GM12878 (cell line): ENCODE measurements around the gene OPRM1. TPM values are rescaled to one million over a fixed set of nuclear protein-coding genes. Genes with fewer than 3 reads are reported as not detected.

Experiments used
- ATAC-seq: fragments of 200-7000 bp; cut with Tn5 transposase; 3 replicates; pipeline ENCODE4 v1.9.1; 2020; ENCODE audit warnings: mild to moderate bottlenecking, moderate library complexity
- BruUV-seq: library from RNA; stranded (reverse); fragments of 400-500 nt; replicated peaks from 2 replicates; lab custom pipeline; 2021; lab: Mats Ljungman, UMichigan
- CTCF ChIA-PET: fragments of 300-600 bp; sonication (Branson Sonifier 250); formaldehyde crosslinking; extraction: SDS; loops from one replicate; lab custom pipeline; 2021; ENCODE audit warnings: inconsistent platforms; lab: Yijun Ruan, JAX
- POLR2A ChIA-PET: fragments of 350-600 bp; formaldehyde crosslinking; extraction: SDS; loops from one replicate; lab custom pipeline; 2021; ENCODE audit warnings: inconsistent platforms; lab: Charles Lee
- RAD21 ChIA-PET: fragments of 300-600 bp; sonication (Branson Sonifier 250); formaldehyde crosslinking; loops from one replicate; lab custom pipeline; 2023; ENCODE audit warnings: antibody characterized with exemption; ENCODE audit not compliant: unreplicated experiment; lab: Charles Lee
- SMC1A ChIA-PET: fragments of 300-600 bp; sonication (Branson Sonifier 250); formaldehyde crosslinking; loops from one replicate; lab custom pipeline; 2023; ENCODE audit not compliant: unreplicated experiment, uncharacterized antibody; lab: Charles Lee
- DNase-seq: peaks from one replicate; pipeline ENCODE4 v3.0.0-alpha.2; 2011; ENCODE audit warnings: low read depth, low spot score
- FAIRE-seq: peaks from 3 replicates; lab custom pipeline; 2011; peaks lifted over from hg19 to GRCh38; lab: Jason Lieb, UNC
- H2AFZ ChIP-seq: 2 replicates; pipeline ENCODE4 v1.6.0; 2011; ENCODE audit warnings: low read depth, low read length, control low read depth; ENCODE audit not compliant: control insufficient read depth
- H3K27ac ChIP-seq: 2 replicates; pipeline ENCODE4 v1.5.1; 2011; ENCODE audit warnings: control low read depth; ENCODE audit not compliant: control insufficient read depth, insufficient read depth
- H3K27me3 ChIP-seq, 2 experiments: replicated peaks in 1 of 2; 2 replicates each; pipeline versions ENCODE4 v1.6.0 to v1.6.1; 2011; ENCODE audit warnings: low read length in 1 of 2; ENCODE audit not compliant: control insufficient read depth in 2 of 2, insufficient read depth in 2 of 2
- H3K36me3 ChIP-seq, 2 experiments: 2 replicates each; pipeline ENCODE4 v1.5.1; 2011; ENCODE audit warnings: low read length in 1 of 2; ENCODE audit not compliant: control insufficient read depth in 2 of 2, insufficient read depth in 2 of 2
- H3K4me1 ChIP-seq: 2 replicates; pipeline ENCODE4 v1.6.1; 2011; ENCODE audit warnings: mild to moderate bottlenecking, low read length, moderate library complexity, mixed read lengths; ENCODE audit not compliant: control insufficient read depth, insufficient read depth
- H3K4me2 ChIP-seq: 2 replicates; pipeline ENCODE4 v1.6.0; 2011; ENCODE audit warnings: control low read depth; ENCODE audit not compliant: control insufficient read depth, insufficient read depth
- H3K4me3 ChIP-seq: fragments of 200-600 bp; sonication (generic); 2 replicates; pipeline ENCODE4 v1.5.1; 2016
- H3K79me2 ChIP-seq: 2 replicates; pipeline ENCODE4 v1.6.0; 2011; ENCODE audit warnings: low read length; ENCODE audit not compliant: control insufficient read depth, insufficient read depth
- H3K9ac ChIP-seq: 2 replicates; pipeline ENCODE4 v1.8.0; 2011; ENCODE audit warnings: low read length, control low read depth, mixed read lengths; ENCODE audit not compliant: control insufficient read depth, insufficient read depth
- H3K9me3 ChIP-seq: replicated peaks from 3 replicates; pipeline ENCODE4 v1.5.1; 2011; ENCODE audit warnings: mild to moderate bottlenecking, low read length; ENCODE audit not compliant: control insufficient read depth, insufficient read depth
- H4K20me1 ChIP-seq: 2 replicates; pipeline ENCODE4 v1.6.0; 2011; ENCODE audit not compliant: control insufficient read depth, insufficient read depth
- CUX1 ChIP-seq: IDR thresholded peaks from 2 replicates; pipeline ENCODE4 v1.6.1; 2012; ENCODE audit warnings: improper control_type of control experiment, low read depth, low read length; ENCODE audit not compliant: insufficient replicate concordance
- HDAC6 ChIP-seq: fragments of 200-600 bp; sonication (generic); IDR thresholded peaks from one replicate; pipeline ENCODE4 v1.8.0; 2017; ENCODE audit warnings: antibody characterized with exemption; ENCODE audit not compliant: unreplicated experiment
- RCOR1 ChIP-seq: conservative IDR thresholded peaks from 2 replicates; pipeline ENCODE4 v1.6.1; 2012; ENCODE audit warnings: low read depth, low read length, improper control_type of control experiment
- RFX5 ChIP-seq: IDR thresholded peaks from 2 replicates; pipeline ENCODE4 v1.6.1; 2011; ENCODE audit warnings: low read depth, low read length, improper control_type of control experiment
- RUNX3 ChIP-seq: IDR thresholded peaks from 2 replicates; pipeline ENCODE4 v1.6.1; 2012; ENCODE audit warnings: low read length, inconsistent platforms
- WGBS: methylation state at CpG from one replicate; pipeline ENCODE4 v1.1.6; 2016; ENCODE audit warnings: low lambda C conversion rate; ENCODE audit not compliant: insufficient replicate concordance, insufficient coverage; ENCODE audit errors: missing lambda C conversion rate; 5-methylcytosine and 5-hydroxymethylcytosine counted together
- in situ Hi-C: fragments of 300-500 bp; cut with MboI; formaldehyde crosslinking; loops from 9 replicates; pipeline ENCODE4 v1.14.3; 2018; ENCODE audit warnings: mixed read lengths
- intact Hi-C: fragments of 100-400 bp; cut with micrococcal nuclease; formaldehyde crosslinking; loops from one replicate; pipeline ENCODE4 v1.14.2; 2022; ENCODE audit not compliant: unreplicated experiment
- polyA plus RNA-seq, 11 experiments: library from polyadenylated mRNA; depleted of rRNA in 4 of 11; unstranded in 6 of 11; stranded (reverse) in 5 of 11; fragments of >200 nt; fragmentation: Nextera tagmentation in 4 of 11; fragmentation: Illumina TruSeq in 1 of 11; extraction: Ambion mirVana in 4 of 11; extraction: Trizol in 1 of 11; gene quantifications; 1 replicate in 1 of 11; 2 replicates in 10 of 11; pipeline versions ENCODE4 v1.2.1 to v1.2.3, GENCODE V29; 2011 to 2016; ENCODE audit warnings: inconsistent platforms in 2 of 11, missing spikeins in 2 of 11, low read depth in 1 of 11
- total RNA-seq, 4 experiments: library from RNA; depleted of rRNA in 3 of 4; stranded (reverse); fragments of >200 nt in 3 of 4; fragmentation: Illumina TruSeq in 1 of 4; extraction: Trizol in 1 of 4; gene quantifications; 2 replicates each; pipeline versions ENCODE4 v1.2.1 to v1.2.3, GENCODE V29; 2013 to 2021
- TF ChIP-seq, protein P1 (sequence below): IDR thresholded peaks from 2 replicates; pipeline ENCODE4 v1.6.1; 2012; ENCODE audit warnings: low read depth, low read length, improper control_type of control experiment
- TF ChIP-seq, protein P2 (sequence below): fragments of 450-650 bp; IDR thresholded peaks from 2 replicates; pipeline ENCODE4 v1.6.1; 2017; ENCODE audit warnings: mild to moderate bottlenecking, moderate library complexity

Gene OPRM1
- total and polyA plus RNA-seq, 10 of the 15 experiments (the other 5 are each of a cell fraction or from before 2014, with no cell fraction given): not detected

DNA sequence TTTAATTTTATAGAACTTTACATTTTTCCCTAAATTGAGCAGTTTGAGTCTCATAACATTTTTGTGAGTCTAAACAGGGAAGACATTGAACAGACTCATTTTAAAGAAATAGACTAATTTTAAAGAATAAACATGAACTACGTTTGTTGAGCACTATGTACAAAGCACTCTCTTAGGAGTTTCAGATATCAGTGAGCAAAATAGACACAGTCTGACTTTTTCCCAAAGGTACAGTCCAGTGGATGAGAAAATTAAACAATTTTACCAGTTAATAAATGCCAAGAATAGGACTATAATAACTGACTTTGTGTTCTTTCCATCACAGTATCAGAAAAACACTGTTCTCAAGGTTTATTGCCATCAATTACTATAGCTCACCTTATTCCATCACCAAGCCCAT, 18.1 kb downstream of the OPRM1 start:
- in situ Hi-C loops (no loop called here), intact Hi-C loops (no loop called here)
- BruUV-seq: no TSS peak
- Histone ChIP-seq H3K9me3 (no peaks in the 10 kb centered on the region), H3K27me3 (no peaks in the 10 kb centered on the region), H3K9ac (no peak overlapping the region), H3K4me3 (no peak overlapping the region), H2AFZ (no peak overlapping the region), H3K27ac (no peak overlapping the region), H3K79me2 (no peaks in the 10 kb centered on the region), H3K36me3 (no peaks in the 10 kb centered on the region), H3K4me1 (no peaks in the 10 kb centered on the region), H3K4me2 (no peak overlapping the region), H4K20me1 (no peaks in the 10 kb centered on the region)
- POLR2A ChIA-PET: no interaction called here
- TF ChIP-seq RCOR1 (no peak), CUX1 (no peak), RUNX3 (no peak), HDAC6 (no peak), RFX5 (no peak)
- TF ChIP-seq, protein P1, sequence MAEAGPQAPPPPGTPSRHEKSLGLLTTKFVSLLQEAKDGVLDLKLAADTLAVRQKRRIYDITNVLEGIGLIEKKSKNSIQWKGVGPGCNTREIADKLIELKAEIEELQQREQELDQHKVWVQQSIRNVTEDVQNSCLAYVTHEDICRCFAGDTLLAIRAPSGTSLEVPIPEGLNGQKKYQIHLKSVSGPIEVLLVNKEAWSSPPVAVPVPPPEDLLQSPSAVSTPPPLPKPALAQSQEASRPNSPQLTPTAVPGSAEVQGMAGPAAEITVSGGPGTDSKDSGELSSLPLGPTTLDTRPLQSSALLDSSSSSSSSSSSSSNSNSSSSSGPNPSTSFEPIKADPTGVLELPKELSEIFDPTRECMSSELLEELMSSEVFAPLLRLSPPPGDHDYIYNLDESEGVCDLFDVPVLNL: no peak
- TF ChIP-seq, protein P2, sequence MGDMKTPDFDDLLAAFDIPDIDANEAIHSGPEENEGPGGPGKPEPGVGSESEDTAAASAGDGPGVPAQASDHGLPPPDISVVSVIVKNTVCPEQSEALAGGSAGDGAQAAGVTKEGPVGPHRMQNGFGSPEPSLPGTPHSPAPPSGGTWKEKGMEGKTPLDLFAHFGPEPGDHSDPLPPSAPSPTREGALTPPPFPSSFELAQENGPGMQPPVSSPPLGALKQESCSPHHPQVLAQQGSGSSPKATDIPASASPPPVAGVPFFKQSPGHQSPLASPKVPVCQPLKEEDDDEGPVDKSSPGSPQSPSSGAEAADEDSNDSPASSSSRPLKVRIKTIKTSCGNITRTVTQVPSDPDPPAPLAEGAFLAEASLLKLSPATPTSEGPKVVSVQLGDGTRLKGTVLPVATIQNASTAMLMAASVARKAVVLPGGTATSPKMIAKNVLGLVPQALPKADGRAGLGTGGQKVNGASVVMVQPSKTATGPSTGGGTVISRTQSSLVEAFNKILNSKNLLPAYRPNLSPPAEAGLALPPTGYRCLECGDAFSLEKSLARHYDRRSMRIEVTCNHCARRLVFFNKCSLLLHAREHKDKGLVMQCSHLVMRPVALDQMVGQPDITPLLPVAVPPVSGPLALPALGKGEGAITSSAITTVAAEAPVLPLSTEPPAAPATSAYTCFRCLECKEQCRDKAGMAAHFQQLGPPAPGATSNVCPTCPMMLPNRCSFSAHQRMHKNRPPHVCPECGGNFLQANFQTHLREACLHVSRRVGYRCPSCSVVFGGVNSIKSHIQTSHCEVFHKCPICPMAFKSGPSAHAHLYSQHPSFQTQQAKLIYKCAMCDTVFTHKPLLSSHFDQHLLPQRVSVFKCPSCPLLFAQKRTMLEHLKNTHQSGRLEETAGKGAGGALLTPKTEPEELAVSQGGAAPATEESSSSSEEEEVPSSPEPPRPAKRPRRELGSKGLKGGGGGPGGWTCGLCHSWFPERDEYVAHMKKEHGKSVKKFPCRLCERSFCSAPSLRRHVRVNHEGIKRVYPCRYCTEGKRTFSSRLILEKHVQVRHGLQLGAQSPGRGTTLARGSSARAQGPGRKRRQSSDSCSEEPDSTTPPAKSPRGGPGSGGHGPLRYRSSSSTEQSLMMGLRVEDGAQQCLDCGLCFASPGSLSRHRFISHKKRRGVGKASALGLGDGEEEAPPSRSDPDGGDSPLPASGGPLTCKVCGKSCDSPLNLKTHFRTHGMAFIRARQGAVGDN: no peak
- DNase-seq (no peak), ATAC-seq (no peak), FAIRE-seq (no peak)
- RAD21 ChIA-PET: no interaction called here
- 0% methylated on average over 1 of the region's 1 CpG for whole genome bisulfite sequencing
- SMC1A ChIA-PET: no interaction called here
- CTCF ChIA-PET: no interaction called here
